ENCODE data around the gene SMAD7. TPM values are rescaled to one million over a fixed set of nuclear protein-coding genes. Genes with fewer than 3 reads are reported as not detected.

The SMAD7 gene
- total RNA-seq, 1 experiment from 2014 or later, result 12.3 TPM

GRCh38 chr18:48920408-48921038 is 30.2 kb downstream of the SMAD7 start:
- CTCF ChIA-PET, result no interaction called here
- POLR2A ChIA-PET, result interaction anchor here (0.7 kb wide), 1 partner anchor 1126 kb away, joined by 3 read pairs; no protein-coding TSS in a partner anchor
- Mint-ChIP-seq H3K27me3 (ENCODE audit: insufficient read depth, unreplicated experiment) (no peaks in the 10 kb centered on the region), H3K27ac (ENCODE audit: low read depth, unreplicated experiment) (no peak overlapping the region), H3K9me3 (ENCODE audit: unreplicated experiment) (no peaks in the 10 kb centered on the region), H3K36me3 (ENCODE audit: insufficient read depth, unreplicated experiment) (peaks cover 22% of the 10 kb centered on the region), H3K4me3 (ENCODE audit: unreplicated experiment) (no peak overlapping the region), H3K4me1 (ENCODE audit: insufficient read depth, unreplicated experiment) (peaks cover 27% of the 10 kb centered on the region)
- DNase-seq (ENCODE audit: unreplicated experiment), result no peak
- TF ChIP-seq, protein P1, sequence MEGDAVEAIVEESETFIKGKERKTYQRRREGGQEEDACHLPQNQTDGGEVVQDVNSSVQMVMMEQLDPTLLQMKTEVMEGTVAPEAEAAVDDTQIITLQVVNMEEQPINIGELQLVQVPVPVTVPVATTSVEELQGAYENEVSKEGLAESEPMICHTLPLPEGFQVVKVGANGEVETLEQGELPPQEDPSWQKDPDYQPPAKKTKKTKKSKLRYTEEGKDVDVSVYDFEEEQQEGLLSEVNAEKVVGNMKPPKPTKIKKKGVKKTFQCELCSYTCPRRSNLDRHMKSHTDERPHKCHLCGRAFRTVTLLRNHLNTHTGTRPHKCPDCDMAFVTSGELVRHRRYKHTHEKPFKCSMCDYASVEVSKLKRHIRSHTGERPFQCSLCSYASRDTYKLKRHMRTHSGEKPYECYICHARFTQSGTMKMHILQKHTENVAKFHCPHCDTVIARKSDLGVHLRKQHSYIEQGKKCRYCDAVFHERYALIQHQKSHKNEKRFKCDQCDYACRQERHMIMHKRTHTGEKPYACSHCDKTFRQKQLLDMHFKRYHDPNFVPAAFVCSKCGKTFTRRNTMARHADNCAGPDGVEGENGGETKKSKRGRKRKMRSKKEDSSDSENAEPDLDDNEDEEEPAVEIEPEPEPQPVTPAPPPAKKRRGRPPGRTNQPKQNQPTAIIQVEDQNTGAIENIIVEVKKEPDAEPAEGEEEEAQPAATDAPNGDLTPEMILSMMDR (IDR thresholded peaks at IDR 0.05; ENCODE audit: unreplicated experiment), result no peak
- intact Hi-C loops (cut with micrococcal nuclease), result no loop called here
- no TSS peak for BruUV-seq (replicated peaks)

GRCh38 chr18:48919547-48919946 is 31.2 kb downstream of the SMAD7 start:
- intact Hi-C loops (cut with micrococcal nuclease), result no loop called here
- BruUV-seq (replicated peaks), result no TSS peak
- ChIA-PET POLR2A (interaction anchor here (0.8 kb wide), 1 partner anchor 19 kb away, joined by 3 read pairs; no protein-coding TSS in a partner anchor), CTCF (no interaction called here)
- no peaks in the 10 kb centered on the region for H3K9me3 Mint-ChIP-seq (ENCODE audit: unreplicated experiment)
- peaks cover 22% of the 10 kb centered on the region for H3K4me1 Mint-ChIP-seq (ENCODE audit: insufficient read depth, unreplicated experiment)
- no peak overlapping the region for H3K4me3 Mint-ChIP-seq (ENCODE audit: unreplicated experiment)
- TF ChIP-seq, protein P1 (IDR thresholded peaks at IDR 0.05; ENCODE audit: unreplicated experiment), result no peak
- H3K36me3 Mint-ChIP-seq (ENCODE audit: insufficient read depth, unreplicated experiment), result peaks cover 22% of the 10 kb centered on the region
- no peak for DNase-seq (ENCODE audit: unreplicated experiment)
- no peaks in the 10 kb centered on the region for H3K27me3 Mint-ChIP-seq (ENCODE audit: insufficient read depth, unreplicated experiment)
- no peak overlapping the region for H3K27ac Mint-ChIP-seq (ENCODE audit: low read depth, unreplicated experiment)

GRCh38 chr18:48918660-48919456 is 31.9 kb downstream of the SMAD7 start:
- H3K27ac Mint-ChIP-seq (ENCODE audit: low read depth, unreplicated experiment), result no peak overlapping the region

More at GRCh38 chr18:48918660-48919456, 31.9 kb downstream of the SMAD7 start:
- ChIA-PET CTCF (no interaction called here), POLR2A (no interaction called here)
- TF ChIP-seq, protein P1 (IDR thresholded peaks at IDR 0.05; ENCODE audit: unreplicated experiment), result no peak
- Mint-ChIP-seq H3K4me3 (ENCODE audit: unreplicated experiment) (no peak overlapping the region), H3K27me3 (ENCODE audit: insufficient read depth, unreplicated experiment) (no peaks in the 10 kb centered on the region), H3K4me1 (ENCODE audit: insufficient read depth, unreplicated experiment) (peaks cover 15% of the 10 kb centered on the region), H3K36me3 (ENCODE audit: insufficient read depth, unreplicated experiment) (peaks cover 22% of the 10 kb centered on the region), H3K9me3 (ENCODE audit: unreplicated experiment) (no peaks in the 10 kb centered on the region)
- intact Hi-C loops (cut with micrococcal nuclease), result no loop called here
- no peak for DNase-seq (ENCODE audit: unreplicated experiment)
- no TSS peak for BruUV-seq (replicated peaks)
